Measurements from ENCODE around the gene CES1. TPM values are rescaled to one million over a fixed set of nuclear protein-coding genes. Genes with fewer than 3 reads are reported as not detected.
"Not testable (repeated sequence)": the region's sequence is repeated elsewhere in the genome, so short reads cannot be mapped to it uniquely, and the experiment has no call there.

The CES1 gene
- total RNA-seq: under 1 TPM; 0.61 to 0.73 (median 0.61) TPM

DNA sequence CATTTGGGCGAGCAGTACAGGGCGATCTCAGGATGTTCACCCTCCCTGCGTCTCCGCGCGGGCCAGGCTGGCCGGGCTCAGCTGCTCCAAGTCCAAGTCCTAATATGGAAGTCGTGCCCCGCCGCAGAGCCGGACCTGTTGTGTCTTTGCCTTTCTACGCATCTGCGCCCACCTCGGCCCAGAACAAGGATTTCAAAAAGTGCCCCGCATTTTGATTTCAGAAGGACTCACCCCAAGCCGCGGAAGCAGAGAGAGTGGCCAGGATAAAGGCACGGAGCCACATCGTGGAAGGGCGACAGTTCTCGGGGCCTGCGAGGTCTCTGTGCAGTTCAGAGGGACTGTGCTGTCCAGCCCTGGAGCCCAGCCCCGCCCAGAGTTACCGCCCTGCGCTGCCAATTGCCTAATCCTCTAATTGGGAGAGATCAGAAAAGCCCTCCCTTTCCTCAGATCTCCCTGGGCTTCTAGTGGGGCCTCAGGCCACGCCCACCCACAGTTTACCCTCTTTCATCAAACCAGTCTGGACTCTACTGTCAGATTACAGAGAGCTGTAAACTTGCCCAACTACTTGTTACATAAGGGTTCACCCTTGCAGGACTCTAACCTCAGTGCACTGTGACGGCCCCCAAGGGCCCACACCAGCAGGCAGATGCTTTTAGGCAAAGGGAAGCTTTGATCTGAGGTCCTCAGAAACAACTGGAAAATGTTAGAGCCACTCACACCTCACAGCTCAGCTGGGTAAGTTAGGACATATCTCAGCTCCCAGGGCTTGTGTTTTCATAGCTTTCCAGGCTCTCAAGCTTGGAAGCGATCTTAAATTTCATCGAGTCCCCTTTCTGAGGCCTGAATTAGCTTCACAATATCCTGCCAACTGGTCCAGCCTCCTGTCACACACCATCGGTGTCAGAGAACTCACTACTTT lies at the start of gene CES1:
Gene CES1, minus strand, starts transcription at position 324 of the 919 bp plus-strand sequence. Its CDS starts 41 bp downstream, at position 283.
- no peaks in the 10 kb centered on the region for H3K9me3 Mint-ChIP-seq
- ATAC-seq (no peak), DNase-seq (no peak)
- H3K4me3 Mint-ChIP-seq: no peak within 1 kb of the TSS
- no peaks in the 10 kb centered on the region for H3K4me1 Mint-ChIP-seq (ENCODE audit: low read depth)
- peaks cover 15% of the 10 kb centered on the region for H3K27me3 Mint-ChIP-seq (ENCODE audit: low read depth)
- no peaks in the 10 kb centered on the region for H3K36me3 Mint-ChIP-seq (ENCODE audit: insufficient read depth)

DNA sequence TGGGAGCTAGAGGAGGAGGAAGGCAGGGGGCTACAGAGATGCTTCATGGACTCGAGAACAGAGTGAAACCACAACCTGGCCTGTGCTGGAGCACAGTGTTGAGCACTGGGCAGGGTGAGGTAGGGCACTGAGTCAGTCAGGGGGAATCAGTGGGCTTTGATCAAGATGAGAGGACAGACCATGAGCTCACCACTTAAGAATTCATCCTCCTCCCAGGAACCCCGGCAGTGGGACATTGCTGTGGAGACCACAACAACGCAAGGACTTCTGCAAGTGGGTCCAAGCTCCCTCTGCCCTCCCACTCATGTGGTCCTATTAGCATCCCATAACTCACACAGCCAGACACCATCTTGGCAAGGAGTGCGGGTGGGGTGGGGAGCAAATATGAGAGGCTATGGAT lies 44.0 kb upstream of the CES1 start:
- no peaks in the 10 kb centered on the region for H3K4me1 Mint-ChIP-seq (ENCODE audit: low read depth)
- H3K9me3 Mint-ChIP-seq: no peaks in the 10 kb centered on the region
- DNase-seq (no peak), ATAC-seq (no peak)
- H3K27me3 Mint-ChIP-seq (ENCODE audit: low read depth): peaks cover 5% of the 10 kb centered on the region
- H3K4me3 Mint-ChIP-seq: no peak overlapping the region
- no peaks in the 10 kb centered on the region for H3K36me3 Mint-ChIP-seq (ENCODE audit: insufficient read depth)

- Mint-ChIP-seq H3K27me3 (ENCODE audit: low read depth) (peaks cover 5% of the 10 kb centered on the region), H3K4me1 (ENCODE audit: low read depth) (no peaks in the 10 kb centered on the region), H3K4me3 (no peak within 1 kb of the TSS), H3K36me3 (ENCODE audit: insufficient read depth) (no peaks in the 10 kb centered on the region), H3K9me3 (no peaks in the 10 kb centered on the region)
- DNase-seq (no peak), ATAC-seq (no peak)
Measured at GRCh38 chr16:55875273-55875672, 42.4 kb upstream of the CES1 start, which contains the start of gene CES5A. Gene CES5A (minus strand): TSS chr16:55875373. CDS start chr16:55875221, 152 bp downstream.

- Mint-ChIP-seq H3K36me3 (ENCODE audit: insufficient read depth) (no peaks in the 10 kb centered on the region), H3K4me3 (no peak overlapping the region), H3K27me3 (ENCODE audit: low read depth) (peaks cover 7% of the 10 kb centered on the region), H3K4me1 (ENCODE audit: low read depth) (no peaks in the 10 kb centered on the region), H3K9me3 (no peaks in the 10 kb centered on the region)
- no peak for DNase-seq
- ATAC-seq: no peak
Measured at GRCh38 chr16:55873122-55873521, 40.2 kb upstream of the CES1 start.

DNA sequence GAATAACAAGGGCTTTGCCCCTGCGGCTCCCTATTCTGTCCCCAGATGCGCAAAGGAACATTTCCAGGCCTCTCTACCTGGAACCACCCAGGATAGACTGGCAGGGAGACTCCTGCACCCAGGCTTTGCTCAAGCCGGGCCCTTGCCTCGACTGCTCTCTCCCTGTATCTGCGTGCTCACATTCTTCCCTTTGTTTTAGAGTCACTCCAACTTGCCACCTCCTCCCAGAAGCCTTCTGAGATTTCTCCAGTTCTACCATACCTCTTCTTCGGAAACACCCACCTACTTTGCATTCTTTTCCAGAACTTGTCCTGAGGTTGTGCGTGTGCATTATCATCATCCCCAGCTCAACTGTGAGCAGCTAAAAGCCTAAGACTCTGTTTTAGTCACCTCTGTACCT lies 39.2 kb upstream of the CES1 start:
- no peaks in the 10 kb centered on the region for H3K9me3 Mint-ChIP-seq
- H3K4me1 Mint-ChIP-seq (ENCODE audit: low read depth): no peaks in the 10 kb centered on the region
- H3K4me3 Mint-ChIP-seq: no peak overlapping the region
- no peak for DNase-seq
- ATAC-seq: no peak
- peaks cover 9% of the 10 kb centered on the region for H3K27me3 Mint-ChIP-seq (ENCODE audit: low read depth)
- no peaks in the 10 kb centered on the region for H3K36me3 Mint-ChIP-seq (ENCODE audit: insufficient read depth)

GRCh38 chr16:55871411-55872038 lies 38.6 kb upstream of the CES1 start:
- Mint-ChIP-seq H3K4me1 (ENCODE audit: low read depth) (no peaks in the 10 kb centered on the region), H3K9me3 (no peaks in the 10 kb centered on the region), H3K4me3 (no peak overlapping the region), H3K27me3 (ENCODE audit: low read depth) (peaks cover 9% of the 10 kb centered on the region), H3K36me3 (ENCODE audit: insufficient read depth) (no peaks in the 10 kb centered on the region)
- ATAC-seq (no peak), DNase-seq (no peak)

DNA sequence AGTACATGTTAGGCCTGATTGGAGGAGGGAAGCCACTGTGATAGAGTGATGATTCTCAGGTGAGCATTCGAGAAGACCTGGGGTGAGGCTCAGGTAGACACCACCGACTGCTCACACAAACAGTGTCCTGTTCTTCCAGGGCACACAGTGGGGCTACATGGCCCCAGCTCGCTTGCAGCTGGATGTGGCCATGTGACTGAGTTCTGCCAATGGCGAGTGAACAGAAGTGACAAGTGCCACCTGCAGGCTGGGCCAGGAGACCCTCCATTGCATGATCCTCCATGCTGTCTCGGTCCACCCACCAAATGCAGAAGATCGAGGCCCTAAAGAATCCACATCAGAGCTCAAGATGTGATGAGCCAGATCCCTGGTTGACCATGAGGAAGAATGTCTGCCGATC lies 36.1 kb upstream of the CES1 start:
- H3K4me1 Mint-ChIP-seq (ENCODE audit: low read depth): no peaks in the 10 kb centered on the region
- no peaks in the 10 kb centered on the region for H3K9me3 Mint-ChIP-seq
- H3K36me3 Mint-ChIP-seq (ENCODE audit: insufficient read depth): no peaks in the 10 kb centered on the region
- H3K4me3 Mint-ChIP-seq: no peak overlapping the region
- DNase-seq: no peak
- H3K27me3 Mint-ChIP-seq (ENCODE audit: low read depth): peaks cover 12% of the 10 kb centered on the region
- ATAC-seq: no peak

GRCh38 chr16:55868137-55868536 lies 35.2 kb upstream of the CES1 start:
- H3K9me3 Mint-ChIP-seq: no peaks in the 10 kb centered on the region
- peaks cover 12% of the 10 kb centered on the region for H3K27me3 Mint-ChIP-seq (ENCODE audit: low read depth)
- H3K36me3 Mint-ChIP-seq (ENCODE audit: insufficient read depth): no peaks in the 10 kb centered on the region
- no peak for DNase-seq
- H3K4me1 Mint-ChIP-seq (ENCODE audit: low read depth): no peaks in the 10 kb centered on the region
- H3K4me3 Mint-ChIP-seq: no peak overlapping the region
- no peak for ATAC-seq

DNA sequence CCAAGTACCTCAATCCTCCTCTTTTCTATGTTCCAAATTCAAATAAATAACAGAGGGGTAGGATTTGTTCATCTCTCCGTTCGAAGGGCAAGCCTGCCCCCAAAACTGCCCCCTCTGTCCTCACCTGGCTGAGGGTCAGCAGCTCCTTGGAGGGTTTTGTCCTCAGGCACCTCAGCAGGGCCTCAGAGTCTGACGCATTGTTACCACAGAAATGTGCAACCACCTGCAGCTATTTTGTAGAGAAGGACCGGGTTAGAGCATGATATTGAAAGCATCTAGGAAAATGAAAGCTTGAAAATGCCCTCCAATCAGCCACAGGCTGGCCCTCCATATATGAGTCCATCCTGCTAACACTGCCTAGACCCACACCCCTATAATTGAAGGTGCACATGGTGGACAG lies 28.4 kb upstream of the CES1 start:
- Mint-ChIP-seq H3K9me3 (no peaks in the 10 kb centered on the region), H3K27me3 (ENCODE audit: low read depth) (peaks cover 3% of the 10 kb centered on the region), H3K4me3 (no peak overlapping the region), H3K4me1 (ENCODE audit: low read depth) (no peaks in the 10 kb centered on the region), H3K36me3 (ENCODE audit: insufficient read depth) (no peaks in the 10 kb centered on the region)
- ATAC-seq (no peak), DNase-seq (no peak)

- not testable (repeated sequence) for H3K4me1 Mint-ChIP-seq (ENCODE audit: low read depth); DNase-seq; H3K9me3 Mint-ChIP-seq; H3K27me3 Mint-ChIP-seq (ENCODE audit: low read depth); H3K36me3 Mint-ChIP-seq (ENCODE audit: insufficient read depth); H3K4me3 Mint-ChIP-seq; ATAC-seq
Measured at GRCh38 chr16:55857650-55858049, 24.8 kb upstream of the CES1 start.

DNA sequence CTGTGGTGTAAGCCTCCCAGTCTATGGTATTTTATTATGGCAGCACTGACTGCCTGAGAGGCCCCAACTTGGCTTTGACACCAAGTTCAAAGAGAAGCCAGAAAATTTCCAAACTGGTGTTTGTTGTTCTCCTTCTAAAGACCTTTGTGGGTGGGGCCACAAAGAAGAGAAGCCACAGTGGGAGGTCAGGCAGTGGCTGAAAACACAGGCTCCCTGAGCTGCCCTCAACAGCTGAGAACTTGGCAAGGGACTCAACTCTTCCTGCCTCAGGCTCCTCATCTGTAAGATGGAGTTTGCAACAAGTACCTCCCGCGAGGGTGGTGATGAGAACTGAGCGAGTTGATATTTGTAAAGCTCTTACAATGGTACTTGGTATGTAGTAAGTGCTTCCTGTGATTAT lies 24.1 kb upstream of the CES1 start:
- ATAC-seq: no peak
- no peak for DNase-seq
- no peaks in the 10 kb centered on the region for H3K4me1 Mint-ChIP-seq (ENCODE audit: low read depth)
- H3K9me3 Mint-ChIP-seq: no peaks in the 10 kb centered on the region
- H3K27me3 Mint-ChIP-seq (ENCODE audit: low read depth): peaks cover 8% of the 10 kb centered on the region
- no peak overlapping the region for H3K4me3 Mint-ChIP-seq
- H3K36me3 Mint-ChIP-seq (ENCODE audit: insufficient read depth): no peaks in the 10 kb centered on the region

DNA sequence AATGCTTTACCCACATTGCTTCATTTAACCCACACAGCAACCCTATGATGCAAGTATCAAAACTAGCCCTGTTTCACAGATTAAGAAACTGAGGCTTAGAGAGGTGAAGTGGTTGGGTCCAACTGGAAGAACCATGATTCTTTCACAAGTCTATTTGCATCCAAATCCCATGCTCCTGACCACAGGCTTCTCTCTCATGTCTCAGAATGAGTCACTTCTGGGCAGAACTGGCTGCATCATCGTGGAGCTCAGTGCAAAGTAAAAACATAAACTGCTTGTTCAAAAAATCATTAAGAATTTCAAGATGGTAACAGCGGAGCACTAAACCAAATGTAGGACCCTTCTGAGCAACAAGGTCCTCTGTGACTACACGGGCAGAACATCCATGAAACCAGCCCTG lies 20.2 kb upstream of the CES1 start:
- H3K4me1 Mint-ChIP-seq (ENCODE audit: low read depth): no peaks in the 10 kb centered on the region
- DNase-seq (no peak), ATAC-seq (no peak)
- H3K27me3 Mint-ChIP-seq (ENCODE audit: low read depth): peaks cover 32% of the 10 kb centered on the region
- H3K9me3 Mint-ChIP-seq: no peaks in the 10 kb centered on the region
- no peaks in the 10 kb centered on the region for H3K36me3 Mint-ChIP-seq (ENCODE audit: insufficient read depth)
- H3K4me3 Mint-ChIP-seq: no peak overlapping the region

- no peak overlapping the region for H3K4me3 Mint-ChIP-seq
- H3K4me1 Mint-ChIP-seq (ENCODE audit: low read depth): no peaks in the 10 kb centered on the region
- H3K36me3 Mint-ChIP-seq (ENCODE audit: insufficient read depth): no peaks in the 10 kb centered on the region
- ATAC-seq (no peak), DNase-seq (no peak)
- no peaks in the 10 kb centered on the region for H3K9me3 Mint-ChIP-seq
- H3K27me3 Mint-ChIP-seq (ENCODE audit: low read depth): peaks cover 36% of the 10 kb centered on the region
Measured at GRCh38 chr16:55849536-55849935, 16.6 kb upstream of the CES1 start.

DNA sequence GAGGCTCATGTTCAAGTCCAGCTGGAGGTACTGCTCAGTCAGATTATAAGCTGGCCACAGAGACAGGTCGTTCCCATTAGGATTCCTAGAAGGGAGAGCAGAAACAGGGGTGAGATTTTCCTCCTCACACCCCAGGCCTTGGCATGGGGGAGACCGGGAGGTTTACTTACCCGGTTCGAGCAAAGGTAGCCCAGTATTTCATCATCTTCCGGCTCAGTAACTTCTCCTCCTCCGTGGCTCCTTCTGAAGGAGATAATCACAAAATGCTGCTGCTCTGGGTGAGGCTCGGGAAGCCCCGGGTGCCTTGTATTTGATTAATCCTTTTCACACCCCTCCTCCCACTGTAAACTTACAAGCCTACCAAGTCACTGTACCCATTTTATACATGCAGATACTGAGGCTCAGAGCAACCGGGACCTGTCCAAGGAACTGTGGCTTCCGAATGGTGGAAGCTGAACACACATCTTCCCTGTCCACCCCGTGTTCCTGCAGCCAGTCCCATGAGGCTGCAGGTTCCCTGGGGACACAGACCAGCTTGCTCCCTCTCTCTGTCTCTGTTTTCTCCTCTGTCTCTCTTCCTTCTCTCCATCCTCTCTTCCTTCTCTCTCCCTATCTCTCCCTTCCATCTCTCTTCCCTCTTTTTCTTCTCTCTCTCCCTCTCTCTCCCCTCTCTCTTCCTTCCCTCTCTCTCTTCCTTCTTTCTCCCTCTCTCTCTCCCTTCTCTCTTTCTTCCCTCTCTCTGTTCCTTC lies 13.9 kb upstream of the CES1 start:
- H3K36me3 Mint-ChIP-seq (ENCODE audit: insufficient read depth): no peaks in the 10 kb centered on the region
- H3K4me1 Mint-ChIP-seq (ENCODE audit: low read depth): no peaks in the 10 kb centered on the region
- no peak for ATAC-seq
- H3K9me3 Mint-ChIP-seq: no peaks in the 10 kb centered on the region
- peaks cover 42% of the 10 kb centered on the region for H3K27me3 Mint-ChIP-seq (ENCODE audit: low read depth)
- DNase-seq: no peak
- no peak overlapping the region for H3K4me3 Mint-ChIP-seq
